ENCODE results near the gene ACBD3. TPM values are rescaled to one million over a fixed set of nuclear protein-coding genes. Genes with fewer than 3 reads are reported as not detected.
"Not testable (repeated sequence)": the region's sequence is repeated elsewhere in the genome, so short reads cannot be mapped to it uniquely, and the experiment has no call there.

The ACBD3 gene
- total and polyA plus RNA-seq, 8 donors = 5.9 to 24.4 (median 17.3) TPM

DNA sequence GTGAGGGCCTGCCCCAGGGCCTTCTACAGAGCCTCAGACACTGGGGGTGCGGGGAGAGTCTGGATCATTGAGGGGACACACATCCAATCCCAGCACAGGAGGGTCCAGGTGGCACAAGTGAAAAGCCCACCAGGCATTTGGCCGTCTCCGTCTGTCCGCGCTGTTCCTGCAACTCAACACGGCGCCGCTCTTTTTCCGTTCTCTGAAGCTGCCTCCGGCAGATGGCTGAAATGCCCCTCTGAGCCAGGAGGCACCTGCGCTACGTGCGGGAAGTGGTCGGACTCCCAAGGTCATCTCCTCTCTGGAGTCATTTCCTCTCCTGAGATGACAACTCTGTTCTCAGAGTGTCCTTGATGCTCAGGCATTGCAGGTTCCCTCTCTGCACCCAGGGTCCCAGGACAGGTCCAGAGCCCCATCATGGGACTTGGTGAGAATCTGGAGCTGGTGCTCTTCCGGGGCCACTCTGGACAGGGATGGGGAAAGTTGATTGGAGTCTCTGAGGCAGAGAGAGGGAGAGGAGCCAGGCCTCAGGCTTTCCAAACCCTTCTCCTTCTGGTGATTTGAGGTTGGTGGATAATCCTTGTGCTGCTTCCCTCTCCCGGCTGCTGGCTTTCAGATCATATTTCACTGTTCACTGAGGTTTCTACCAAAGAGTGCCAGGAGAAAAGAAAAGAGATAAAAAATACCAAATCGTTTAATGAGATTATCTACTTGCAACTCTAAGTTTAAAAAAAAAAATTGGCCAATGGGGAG lies 22.9 kb upstream of the ACBD3 start:
- 80% methylated on average over 17 of the region's 17 CpGs for WGBS, 2 donors
- no peak for TF ChIP-seq CTCF (IDR thresholded peaks at IDR 0.05)
- no peak overlapping the region for H3K4me3 ChIP-seq
- intact Hi-C loops (cut with DNase I) = no loop called here
- H3K9me3 ChIP-seq = no peaks in the 10 kb centered on the region
- no peaks in the 10 kb centered on the region for H3K4me1 ChIP-seq
- H3K36me3 ChIP-seq = no peaks in the 10 kb centered on the region
- H3K27me3 ChIP-seq = no peaks in the 10 kb centered on the region
- ATAC-seq (no peak), FAIRE-seq (no peak), DNase-seq (no peak)
- H3K27ac ChIP-seq = no peak overlapping the region

DNA sequence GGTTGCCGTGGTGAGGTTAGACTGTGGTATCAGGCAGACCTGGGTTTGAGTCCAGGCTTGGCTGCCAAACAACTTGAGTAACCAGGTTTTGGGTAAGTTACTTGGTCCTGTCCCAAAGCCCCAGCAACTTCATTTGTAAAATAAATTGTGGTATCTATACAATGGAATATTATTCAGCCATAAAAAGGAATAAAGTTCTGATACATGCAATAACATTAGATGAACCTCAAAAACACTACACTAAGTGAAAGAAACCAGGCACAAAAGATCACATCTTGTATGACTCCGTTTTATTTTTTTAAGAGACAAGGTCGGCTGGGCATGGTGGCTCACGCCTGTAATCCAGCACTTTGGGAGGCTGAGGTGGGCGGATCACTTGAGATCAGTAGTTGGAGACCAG lies 20.5 kb upstream of the ACBD3 start:
- no peak for ATAC-seq

GRCh38 chr1:226204198-226204597 lies 17.7 kb upstream of the ACBD3 start:
- Histone ChIP-seq H3K4me3 (no peak overlapping the region), H3K27me3 (no peaks in the 10 kb centered on the region), H3K9me3 (no peaks in the 10 kb centered on the region), H3K27ac (no peak overlapping the region), H3K36me3 (no peaks in the 10 kb centered on the region), H3K4me1 (no peaks in the 10 kb centered on the region)
- no peak for TF ChIP-seq CTCF (IDR thresholded peaks at IDR 0.05)
- no peak for DNase-seq
- FAIRE-seq = peak; percentile 37
- ATAC-seq = no peak
- intact Hi-C loops (cut with DNase I) = no loop called here

More for the DNA sequence above, 20.5 kb upstream of the ACBD3 start:
- no peak for FAIRE-seq
- H3K4me3 ChIP-seq = no peak overlapping the region
- 88 to 90% methylated on average over 5 of the region's 5 CpGs for WGBS, 2 donors
- no peaks in the 10 kb centered on the region for H3K36me3 ChIP-seq
- H3K27ac ChIP-seq = no peak overlapping the region
- no peak for TF ChIP-seq CTCF (IDR thresholded peaks at IDR 0.05)
- no peak for DNase-seq
- intact Hi-C loops (cut with DNase I) = no loop called here
- no peaks in the 10 kb centered on the region for H3K4me1 ChIP-seq
- no peaks in the 10 kb centered on the region for H3K27me3 ChIP-seq
- no peaks in the 10 kb centered on the region for H3K9me3 ChIP-seq

GRCh38 chr1:226203655-226204054 lies 17.1 kb upstream of the ACBD3 start:
- Histone ChIP-seq H3K4me3 (no peak overlapping the region), H3K27ac (no peak overlapping the region), H3K4me1 (no peaks in the 10 kb centered on the region), H3K27me3 (no peaks in the 10 kb centered on the region), H3K9me3 (no peaks in the 10 kb centered on the region), H3K36me3 (no peaks in the 10 kb centered on the region)
- no peak for TF ChIP-seq CTCF (IDR thresholded peaks at IDR 0.05)
- ATAC-seq (no peak), DNase-seq (no peak), FAIRE-seq (no peak)
- WGBS, 2 donors = 82 to 90% methylated on average over 4 of the region's 4 CpGs
- intact Hi-C loops (cut with DNase I) = no loop called here

- intact Hi-C loops (cut with DNase I) = no loop called here
- whole genome bisulfite sequencing, 2 donors = 53 to 69% methylated on average over 1 of the region's 1 CpG
- ATAC-seq = no peak
These were observed 16.7 kb upstream of the ACBD3 start for GRCh38 chr1:226203240-226203639.

DNA sequence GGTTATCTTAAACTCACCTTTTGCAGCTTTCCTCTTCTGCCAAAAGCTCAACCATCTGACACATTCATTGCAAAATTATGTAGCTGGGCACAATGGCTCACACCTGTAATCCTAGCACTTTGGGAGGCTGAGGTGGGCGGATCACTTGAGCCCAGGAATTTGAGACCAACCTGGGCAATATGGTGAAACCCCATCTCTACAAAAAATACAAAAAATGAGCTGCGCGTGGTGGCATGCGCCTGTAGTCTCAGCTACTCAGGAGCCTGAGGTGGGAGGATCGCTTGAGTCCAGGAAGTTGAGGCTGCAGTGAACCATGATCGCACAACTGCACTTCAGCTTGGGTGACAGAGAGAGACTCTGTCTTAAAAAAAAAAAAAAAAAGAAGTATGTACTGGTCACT lies 16.1 kb upstream of the ACBD3 start:
- FAIRE-seq; H3K27me3 ChIP-seq; intact Hi-C loops (cut with DNase I); H3K36me3 ChIP-seq; ATAC-seq; H3K4me3 ChIP-seq; DNase-seq; H3K4me1 ChIP-seq; H3K27ac ChIP-seq; H3K9me3 ChIP-seq: not testable (repeated sequence)
- 85 to 89% methylated on average over 6 of the region's 6 CpGs for WGBS, 2 donors

More at GRCh38 chr1:226203240-226203639, 16.7 kb upstream of the ACBD3 start:
- FAIRE-seq = no peak
- no peak for DNase-seq
- no peaks in the 10 kb centered on the region for H3K4me1 ChIP-seq
- no peaks in the 10 kb centered on the region for H3K36me3 ChIP-seq
- no peak for TF ChIP-seq CTCF (IDR thresholded peaks at IDR 0.05)
- H3K27me3 ChIP-seq = no peaks in the 10 kb centered on the region
- H3K4me3 ChIP-seq = no peak overlapping the region
- no peaks in the 10 kb centered on the region for H3K9me3 ChIP-seq
- no peak overlapping the region for H3K27ac ChIP-seq

All from pancreas (tissue), 10 donors.